Upper lobe of left lung (tissue), 4 donors: ENCODE data around the gene COG5.

Source experiments
- EP300 ChIP-seq, 4 donors: sonication (generic); formaldehyde crosslinking; IDR thresholded peaks; one replicate each; pipeline ENCODE4 v1.5.1; 2017; ENCODE audit warnings: antibody characterized with exemption in 4 of 4, control low read depth in 2 of 4
- POLR2A ChIP-seq, 4 donors: fragments of 450-650 bp; IDR thresholded peaks; one replicate each; pipeline ENCODE4 v1.5.1; 2016 to 2017; ENCODE audit warnings: antibody characterized with exemption in 4 of 4, mild to moderate bottlenecking in 2 of 4
- TF ChIP-seq, protein P1 (sequence below), 6 experiments: fragments of 450-650 bp in 4 of 6; fragments of 200-600 bp in 2 of 6; sonication (generic) in 2 of 6; IDR thresholded peaks; one replicate each; pipeline ENCODE4 v1.5.1; 2016 to 2019; ENCODE audit warnings: antibody characterized with exemption in 6 of 6

DNA sequence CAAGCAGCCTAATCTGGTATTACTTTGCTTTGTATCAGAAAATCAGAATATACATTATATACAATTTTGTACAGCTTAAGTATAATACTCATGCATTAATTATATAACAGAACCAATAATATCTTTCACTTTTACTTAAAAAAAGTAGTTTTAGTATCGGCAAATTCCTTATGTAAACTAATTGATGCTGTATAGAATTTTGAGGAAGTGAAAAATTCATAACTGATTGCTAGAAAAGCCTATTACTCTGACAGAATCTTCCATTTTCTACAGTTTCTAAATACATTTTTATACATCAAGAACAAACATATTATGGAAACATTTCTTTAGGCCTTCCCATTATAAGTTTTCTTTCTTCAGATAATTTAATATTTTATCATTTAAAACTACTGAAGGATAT, 217.8 kb downstream of the COG5 start:
- TF ChIP-seq, protein P1, sequence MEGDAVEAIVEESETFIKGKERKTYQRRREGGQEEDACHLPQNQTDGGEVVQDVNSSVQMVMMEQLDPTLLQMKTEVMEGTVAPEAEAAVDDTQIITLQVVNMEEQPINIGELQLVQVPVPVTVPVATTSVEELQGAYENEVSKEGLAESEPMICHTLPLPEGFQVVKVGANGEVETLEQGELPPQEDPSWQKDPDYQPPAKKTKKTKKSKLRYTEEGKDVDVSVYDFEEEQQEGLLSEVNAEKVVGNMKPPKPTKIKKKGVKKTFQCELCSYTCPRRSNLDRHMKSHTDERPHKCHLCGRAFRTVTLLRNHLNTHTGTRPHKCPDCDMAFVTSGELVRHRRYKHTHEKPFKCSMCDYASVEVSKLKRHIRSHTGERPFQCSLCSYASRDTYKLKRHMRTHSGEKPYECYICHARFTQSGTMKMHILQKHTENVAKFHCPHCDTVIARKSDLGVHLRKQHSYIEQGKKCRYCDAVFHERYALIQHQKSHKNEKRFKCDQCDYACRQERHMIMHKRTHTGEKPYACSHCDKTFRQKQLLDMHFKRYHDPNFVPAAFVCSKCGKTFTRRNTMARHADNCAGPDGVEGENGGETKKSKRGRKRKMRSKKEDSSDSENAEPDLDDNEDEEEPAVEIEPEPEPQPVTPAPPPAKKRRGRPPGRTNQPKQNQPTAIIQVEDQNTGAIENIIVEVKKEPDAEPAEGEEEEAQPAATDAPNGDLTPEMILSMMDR (IDR thresholded peaks at IDR 0.05) = no peak
- TF ChIP-seq POLR2A (IDR thresholded peaks at IDR 0.05) (no peak), EP300 (IDR thresholded peaks at IDR 0.05) (no peak)
